HG03571 (cell line): Measurements from ENCODE around the gene MINDY4.
"Not testable (repeated sequence)": the region's sequence is repeated elsewhere in the genome, so short reads cannot be mapped to it uniquely, and the experiment has no call there.

Source experiments
- ATAC-seq: cut with Tn5 transposase; IDR thresholded peaks from one replicate; pipeline ENCODE4 v1.9.1; 2021; ENCODE audit not compliant: unreplicated experiment

Gene MINDY4

GRCh38 chr7:30799976-30800661 lies 28.9 kb downstream of the MINDY4 start:
- ATAC-seq: no peak

DNA sequence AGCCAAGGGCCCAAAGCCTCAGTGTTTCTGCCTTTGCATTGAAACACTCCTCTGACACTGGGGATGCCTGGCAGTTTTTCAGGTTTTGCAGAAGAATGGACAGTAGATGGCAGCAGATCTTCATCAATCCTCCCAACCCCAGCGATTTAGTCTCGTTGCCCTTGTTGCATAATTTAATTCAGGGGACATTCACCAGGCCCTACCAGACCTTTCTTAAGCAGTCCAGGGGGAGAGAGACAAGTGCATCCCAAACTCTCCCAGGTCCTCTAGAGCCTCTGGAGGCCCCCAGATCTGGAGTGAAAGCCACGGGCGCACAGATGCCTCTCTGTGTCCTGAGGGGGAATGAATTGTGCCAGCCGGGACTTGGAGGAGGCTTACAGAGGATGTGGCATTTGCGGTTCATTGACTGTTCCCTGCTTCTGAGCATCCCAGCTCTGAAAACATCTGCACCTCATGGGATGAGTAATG lies 29.6 kb downstream of the MINDY4 start:
- ATAC-seq: no peak

GRCh38 chr7:30802812-30803211 lies 31.6 kb downstream of the MINDY4 start:
- no peak for ATAC-seq

- no peak for ATAC-seq
Observed at GRCh38 chr7:30804078-30804661, 33.0 kb downstream of the MINDY4 start.

DNA sequence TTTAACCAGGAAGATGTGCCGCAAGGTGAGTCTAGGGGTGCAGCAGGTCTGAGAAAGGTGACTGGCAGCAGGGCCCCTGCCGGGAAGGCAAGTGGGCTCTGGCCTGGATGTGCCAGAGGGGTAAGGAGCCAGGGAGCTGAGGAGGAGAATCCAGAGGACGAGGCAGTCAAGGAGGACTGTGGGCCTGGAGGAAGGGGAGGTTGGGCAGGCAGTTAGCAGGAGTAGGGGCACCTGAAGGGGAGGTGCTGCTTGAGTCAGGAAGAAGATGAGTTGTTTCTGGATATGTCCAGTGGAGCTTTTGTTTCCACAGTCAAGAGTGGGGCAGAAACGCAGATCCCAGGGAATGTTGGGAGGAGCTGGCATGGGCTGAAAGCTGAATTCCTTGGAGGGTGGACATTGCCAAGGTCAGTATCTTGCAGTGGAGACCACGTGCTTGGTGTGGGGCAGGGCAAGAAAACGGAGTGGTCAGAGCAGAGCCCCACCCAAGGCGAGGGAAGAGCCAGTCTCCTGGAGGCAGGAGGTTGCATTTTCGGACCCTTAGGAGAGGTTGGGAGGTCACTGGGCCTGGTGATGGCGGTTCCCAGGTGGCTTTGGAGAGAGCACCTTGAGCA lies 34.0 kb downstream of the MINDY4 start:
- no peak for ATAC-seq

- ATAC-seq: no peak
Observed at GRCh38 chr7:30805931-30806330, 34.7 kb downstream of the MINDY4 start.

DNA sequence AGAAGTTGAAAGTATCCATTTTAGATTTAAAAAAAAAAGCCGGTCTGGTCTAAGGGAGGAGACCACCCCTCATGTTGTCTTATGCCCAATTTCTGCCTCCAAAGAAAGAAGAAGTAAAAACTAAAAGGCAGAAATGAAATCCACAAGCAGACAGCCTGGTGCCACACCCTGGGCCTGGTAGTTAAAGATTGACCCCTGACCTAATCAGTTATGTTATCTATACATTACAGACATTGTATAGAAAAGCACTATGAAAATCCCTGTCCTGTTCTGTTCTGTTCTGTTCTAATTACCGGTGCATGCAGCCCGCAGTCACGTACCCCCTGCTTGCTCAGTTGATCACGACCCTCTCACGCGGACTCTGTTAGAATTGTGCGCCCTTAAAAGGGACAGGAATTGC lies 36.3 kb downstream of the MINDY4 start:
- not testable (repeated sequence) for ATAC-seq

- not testable (repeated sequence) for ATAC-seq
Observed at GRCh38 chr7:30807941-30808340, 36.7 kb downstream of the MINDY4 start.

DNA sequence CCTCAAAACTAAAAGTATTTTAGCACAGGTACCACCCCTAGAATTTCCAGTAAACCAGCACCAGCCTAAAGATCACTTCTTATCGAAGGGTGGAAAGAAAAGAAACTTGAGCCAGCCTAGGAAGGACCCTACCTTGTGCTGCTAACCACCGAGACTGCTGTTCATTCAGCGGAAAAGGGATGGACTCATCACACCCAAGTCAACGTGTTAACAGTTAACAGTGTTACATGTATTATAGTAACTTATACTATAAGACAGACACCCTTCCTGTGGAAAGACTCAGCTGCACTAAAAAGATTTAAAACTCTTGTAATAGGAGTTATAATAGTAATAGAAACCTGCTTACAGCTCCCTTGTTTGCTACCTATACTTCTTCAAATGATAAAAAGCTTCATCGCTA lies 39.8 kb downstream of the MINDY4 start:
- no peak for ATAC-seq

DNA sequence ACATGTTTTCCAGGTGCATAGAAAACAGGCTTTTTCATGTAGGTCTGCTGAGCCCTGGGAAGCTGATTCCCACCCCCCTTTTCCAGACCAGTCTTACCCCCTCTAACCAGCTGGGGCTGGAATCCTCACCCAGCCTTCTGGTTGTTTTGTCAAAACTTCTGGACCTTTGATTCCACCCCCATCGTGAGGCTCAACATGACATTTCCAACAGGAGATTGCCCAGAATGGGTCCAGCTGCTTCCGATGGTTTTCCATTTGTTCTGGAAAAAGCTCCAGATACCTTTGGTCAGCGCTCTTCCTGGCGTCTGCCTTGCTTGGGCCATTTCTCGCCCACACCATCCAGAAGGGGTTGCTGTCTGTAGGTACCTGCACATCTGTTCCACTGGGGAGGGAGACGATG lies 41.5 kb downstream of the MINDY4 start:
- ATAC-seq: no peak

DNA sequence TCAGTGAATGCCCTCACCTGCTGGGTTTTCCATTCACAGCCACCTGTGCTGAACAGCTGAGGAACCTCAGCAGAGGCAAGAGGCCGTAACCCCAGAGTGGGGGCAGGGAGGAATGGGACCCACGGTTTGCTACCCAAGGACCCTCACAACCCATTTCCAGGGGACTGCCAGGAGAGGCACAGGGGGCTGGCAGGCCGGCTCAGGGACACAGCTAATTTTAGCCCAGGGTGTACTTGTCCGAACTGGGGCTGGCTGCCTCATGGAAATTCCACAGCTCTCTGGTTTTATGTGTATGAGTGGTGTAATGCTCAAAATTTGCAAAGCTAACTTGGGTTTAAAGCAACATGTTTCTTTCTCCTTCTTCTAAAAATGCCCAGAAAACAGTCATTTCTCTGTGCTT lies 42.2 kb downstream of the MINDY4 start:
- ATAC-seq: no peak

GRCh38 chr7:30814700-30815387 lies 43.6 kb downstream of the MINDY4 start:
- ATAC-seq: no peak

GRCh38 chr7:30815388-30815854 lies 44.2 kb downstream of the MINDY4 start:
- no peak for ATAC-seq

GRCh38 chr7:30815951-30816644 lies 44.9 kb downstream of the MINDY4 start:
- no peak for ATAC-seq

GRCh38 chr7:30816645-30817370 lies 45.6 kb downstream of the MINDY4 start:
- no peak for ATAC-seq

DNA sequence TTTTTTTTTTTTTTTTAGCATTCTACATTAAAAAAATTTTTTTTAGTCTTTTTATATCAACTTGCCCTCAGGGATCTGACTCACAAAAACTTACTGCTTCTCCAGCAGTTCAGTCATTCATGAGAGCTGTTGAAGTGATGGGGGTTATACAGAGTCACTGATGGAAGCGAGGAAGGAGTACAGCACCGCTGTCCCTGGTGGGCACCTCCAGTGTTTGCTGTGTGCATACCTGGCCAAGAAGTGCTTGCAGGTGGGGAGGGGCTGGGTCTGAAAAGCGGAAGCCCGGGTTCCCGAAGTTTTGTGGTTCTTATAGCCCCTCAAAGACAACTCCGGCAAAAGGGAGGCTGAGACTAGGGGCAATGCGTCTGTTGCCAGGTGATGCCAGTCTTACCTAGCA lies 46.2 kb downstream of the MINDY4 start:
- no peak for ATAC-seq

DNA sequence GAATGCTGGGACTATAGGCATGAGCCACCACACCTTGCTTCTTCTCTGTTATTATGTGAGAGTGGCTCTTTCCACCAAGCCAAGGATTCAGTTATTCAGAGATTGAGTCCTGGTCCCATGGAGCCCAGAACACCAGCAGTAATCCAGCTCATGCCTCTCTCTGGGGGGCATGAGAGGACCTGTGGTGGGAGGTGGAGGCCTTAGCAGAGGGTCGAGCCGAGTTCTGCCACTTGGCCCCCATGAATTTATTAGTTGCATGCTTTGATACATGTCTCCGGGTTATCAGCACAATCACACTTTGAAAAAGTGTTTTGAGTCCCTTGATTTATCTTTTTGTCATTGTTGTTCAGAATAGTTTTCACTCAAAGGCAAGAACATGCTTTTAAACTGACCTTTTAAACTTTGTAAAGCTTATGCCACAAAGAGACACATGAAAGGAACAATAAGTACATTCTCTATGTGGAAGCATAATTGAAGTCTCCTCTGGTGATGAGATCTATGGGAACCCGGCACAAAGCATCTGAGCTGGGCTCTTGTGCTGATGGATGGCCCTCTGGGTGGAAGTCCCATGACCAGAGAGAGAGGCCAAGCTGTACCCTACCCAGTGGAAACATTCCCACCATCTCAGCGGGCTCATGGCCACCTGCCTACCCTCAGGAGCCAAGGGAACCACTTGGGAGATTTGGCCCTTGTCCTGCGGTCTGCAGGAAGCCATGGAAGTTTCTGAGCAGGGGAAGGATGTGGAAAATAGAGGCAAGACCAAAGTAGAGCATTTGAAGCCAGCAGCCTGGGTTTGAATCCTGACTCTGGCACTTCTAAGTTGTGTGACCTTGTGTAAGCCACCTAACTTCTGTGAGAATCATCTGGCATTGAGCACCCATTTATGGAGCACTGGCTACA lies 53.9 kb downstream of the MINDY4 start:
- no peak for ATAC-seq

DNA sequence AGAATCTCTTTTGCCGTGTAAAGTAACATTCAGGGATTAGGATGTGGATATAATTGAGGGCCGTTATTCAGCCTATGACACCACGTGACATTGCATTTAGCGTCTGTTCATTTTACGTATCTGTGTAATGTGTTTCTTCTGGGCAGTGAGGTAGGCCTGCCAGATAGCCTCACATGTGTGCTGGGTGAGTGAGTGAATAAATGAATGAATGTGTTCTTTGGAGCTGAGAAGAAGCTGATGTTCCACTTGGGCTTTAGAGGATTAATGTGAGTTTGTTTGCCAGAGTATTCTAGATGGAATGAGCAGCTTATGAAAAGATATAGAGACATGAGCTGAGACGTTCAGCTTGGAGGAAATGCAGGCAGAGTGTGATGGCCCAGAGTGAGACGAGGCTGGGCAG lies 55.0 kb downstream of the MINDY4 start:
- ATAC-seq: no peak

DNA sequence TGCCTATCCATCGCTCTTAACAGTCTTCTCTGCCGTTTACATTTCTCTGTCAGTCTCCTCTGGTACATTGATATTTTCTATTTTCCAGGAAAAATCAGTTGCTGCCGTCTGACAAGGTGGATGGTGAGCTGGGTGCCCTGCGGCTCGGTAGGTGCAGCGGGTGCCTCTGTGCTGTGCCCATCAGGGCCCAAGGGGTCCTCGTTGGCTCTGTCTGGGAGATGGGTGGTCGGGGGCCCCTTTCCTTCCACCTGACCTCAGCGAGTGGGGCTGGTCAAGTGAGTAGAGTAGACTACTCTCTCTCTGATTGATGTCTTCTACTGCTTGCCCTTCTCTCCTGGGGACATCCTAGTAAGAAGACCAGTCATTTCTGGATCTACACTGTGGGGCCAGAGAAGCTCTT lies 57.4 kb downstream of the MINDY4 start:
- no peak for ATAC-seq
